ENCODE measurements around the gene DMXL1. TPM values are rescaled to one million over a fixed set of nuclear protein-coding genes. Genes with fewer than 3 reads are reported as not detected.
"Not testable (repeated sequence)": the region's sequence is repeated elsewhere in the genome, so short reads cannot be mapped to it uniquely, and the experiment has no call there.

The DMXL1 gene
- polyA plus RNA-seq, 2 donors = 9.3 to 14.2 TPM

- no peaks in the 10 kb centered on the region for H3K27me3 ChIP-seq (ENCODE audit: control insufficient read depth in 1 of 2, insufficient read depth in 2 of 2, low read length in 2 of 2)
- H3K36me3 ChIP-seq (ENCODE audit: control insufficient read depth in 2 of 2, insufficient read depth in 2 of 2, low read length in 1 of 2) = no peaks in the 10 kb centered on the region
- no peak overlapping the region for H3K27ac ChIP-seq (ENCODE audit: low read depth in 2 of 2, low read length in 1 of 2)
- no peaks in the 10 kb centered on the region for H3K9me3 ChIP-seq (ENCODE audit: control insufficient read depth in 2 of 2, insufficient read depth in 1 of 2, low read depth in 1 of 2, low read length in 1 of 2)
- no peaks in the 10 kb centered on the region for H3K4me1 ChIP-seq (ENCODE audit: control insufficient read depth in 2 of 2, insufficient read depth in 2 of 2, low read length in 1 of 2)
- no peak overlapping the region for H3K4me3 ChIP-seq (ENCODE audit: low read depth in 1 of 2, low read length in 2 of 2)
Measured at GRCh38 chr5:119118000-119118399, 47.1 kb downstream of the DMXL1 start.

DNA sequence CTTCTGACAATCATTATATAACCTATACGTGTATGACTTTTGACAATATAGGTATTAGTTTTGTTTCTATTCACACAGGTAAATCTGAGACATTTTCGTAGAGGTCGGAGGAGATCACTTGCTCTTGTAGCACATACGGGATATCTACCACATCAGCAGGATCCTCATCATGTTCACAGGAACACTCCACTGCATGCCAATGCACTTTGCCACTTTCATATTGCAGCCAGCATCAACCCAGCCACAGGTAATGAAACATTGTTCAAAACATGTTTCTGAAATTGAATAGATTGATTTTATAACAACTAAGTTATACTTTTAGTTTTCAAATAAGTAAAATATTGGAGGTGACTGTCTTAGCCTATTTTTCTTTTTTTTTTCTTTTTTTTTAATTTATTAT, 50.0 kb downstream of the DMXL1 start:
- Histone ChIP-seq H3K27ac (ENCODE audit: low read depth in 2 of 2, low read length in 1 of 2) (no peak overlapping the region), H3K9me3 (ENCODE audit: control insufficient read depth in 2 of 2, insufficient read depth in 1 of 2, low read depth in 1 of 2, low read length in 1 of 2) (no peaks in the 10 kb centered on the region), H3K27me3 (ENCODE audit: control insufficient read depth in 1 of 2, insufficient read depth in 2 of 2, low read length in 2 of 2) (no peaks in the 10 kb centered on the region), H3K36me3 (ENCODE audit: control insufficient read depth in 2 of 2, insufficient read depth in 2 of 2, low read length in 1 of 2) (no peaks in the 10 kb centered on the region), H3K4me1 (ENCODE audit: control insufficient read depth in 2 of 2, insufficient read depth in 2 of 2, low read length in 1 of 2) (no peaks in the 10 kb centered on the region), H3K4me3 (ENCODE audit: low read depth in 1 of 2, low read length in 2 of 2) (no peak overlapping the region)
- 97% methylated on average over 4 of the region's 4 CpGs for WGBS, 2 donors

- WGBS, 2 donors = 97 to 98% methylated on average over 21 to 27 of the region's 27 CpGs
- not testable (repeated sequence) for H3K4me1 ChIP-seq (ENCODE audit: control insufficient read depth in 2 of 2, insufficient read depth in 2 of 2, low read length in 1 of 2); H3K9me3 ChIP-seq (ENCODE audit: control insufficient read depth in 2 of 2, insufficient read depth in 1 of 2, low read depth in 1 of 2, low read length in 1 of 2); H3K4me3 ChIP-seq (ENCODE audit: low read depth in 1 of 2, low read length in 2 of 2); H3K27ac ChIP-seq (ENCODE audit: low read depth in 2 of 2, low read length in 1 of 2); H3K27me3 ChIP-seq (ENCODE audit: control insufficient read depth in 1 of 2, insufficient read depth in 2 of 2, low read length in 2 of 2); H3K36me3 ChIP-seq (ENCODE audit: control insufficient read depth in 2 of 2, insufficient read depth in 2 of 2, low read length in 1 of 2)
Measured at GRCh38 chr5:119122474-119122873, 51.6 kb downstream of the DMXL1 start.

DNA sequence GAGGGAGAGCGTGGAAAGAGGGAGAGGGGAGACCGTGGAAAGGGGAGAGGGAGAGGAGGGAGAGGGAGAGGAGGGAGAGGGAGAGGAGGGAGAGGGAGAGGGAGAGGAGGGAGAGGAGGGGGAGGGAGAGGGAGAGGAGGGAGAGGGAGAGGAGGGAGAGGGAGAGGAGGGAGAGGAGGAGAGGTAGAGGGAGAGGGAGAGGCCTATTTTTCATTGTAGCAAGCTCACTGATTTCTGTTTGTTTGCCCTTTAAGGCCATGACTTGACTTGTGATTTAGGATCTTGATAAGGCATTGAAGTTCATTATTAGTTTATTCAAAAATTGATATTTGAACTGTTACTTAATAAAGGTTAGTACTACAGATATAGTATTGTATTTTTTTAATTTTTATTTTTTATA, 52.4 kb downstream of the DMXL1 start:
- 92 to 100% methylated on average over 1 to 2 of the region's 2 CpGs for WGBS, 2 donors
- no peaks in the 10 kb centered on the region for H3K9me3 ChIP-seq (ENCODE audit: control insufficient read depth in 2 of 2, insufficient read depth in 1 of 2, low read depth in 1 of 2, low read length in 1 of 2)
- H3K27ac ChIP-seq (ENCODE audit: low read depth in 2 of 2, low read length in 1 of 2) = no peak overlapping the region
- H3K36me3 ChIP-seq (ENCODE audit: control insufficient read depth in 2 of 2, insufficient read depth in 2 of 2, low read length in 1 of 2) = no peaks in the 10 kb centered on the region
- no peak overlapping the region for H3K4me3 ChIP-seq (ENCODE audit: low read depth in 1 of 2, low read length in 2 of 2)
- no peaks in the 10 kb centered on the region for H3K4me1 ChIP-seq (ENCODE audit: control insufficient read depth in 2 of 2, insufficient read depth in 2 of 2, low read length in 1 of 2)
- no peaks in the 10 kb centered on the region for H3K27me3 ChIP-seq (ENCODE audit: control insufficient read depth in 1 of 2, insufficient read depth in 2 of 2, low read length in 2 of 2)

DNA sequence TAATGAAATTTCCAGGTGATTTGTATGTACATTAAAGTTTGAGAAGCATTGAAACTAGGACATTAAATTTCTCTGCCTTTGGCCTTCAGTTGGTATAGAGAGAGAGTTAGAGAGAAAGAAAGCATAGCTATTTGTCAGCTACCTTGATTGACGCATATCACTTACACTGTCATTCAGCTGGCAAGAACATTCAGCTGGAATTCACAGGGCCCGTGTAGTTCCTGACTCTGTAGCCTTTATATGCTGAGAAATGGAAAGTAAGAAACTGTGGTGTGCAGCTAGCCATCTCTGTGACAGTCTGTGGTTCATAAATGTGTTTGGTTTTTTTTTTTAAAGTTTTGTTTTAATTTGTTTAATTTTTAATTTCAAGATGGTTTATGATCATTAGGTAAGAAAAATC, 58.9 kb downstream of the DMXL1 start:
- H3K27ac ChIP-seq (ENCODE audit: low read depth in 2 of 2, low read length in 1 of 2) = no peak overlapping the region
- H3K9me3 ChIP-seq (ENCODE audit: control insufficient read depth in 2 of 2, insufficient read depth in 1 of 2, low read depth in 1 of 2, low read length in 1 of 2) = no peaks in the 10 kb centered on the region
- H3K4me1 ChIP-seq (ENCODE audit: control insufficient read depth in 2 of 2, insufficient read depth in 2 of 2, low read length in 1 of 2) = no peaks in the 10 kb centered on the region
- H3K36me3 ChIP-seq (ENCODE audit: control insufficient read depth in 2 of 2, insufficient read depth in 2 of 2, low read length in 1 of 2) = peaks cover 0 to 3% of the 10 kb centered on the region in 2 donors
- H3K27me3 ChIP-seq (ENCODE audit: control insufficient read depth in 1 of 2, insufficient read depth in 2 of 2, low read length in 2 of 2) = no peaks in the 10 kb centered on the region
- H3K4me3 ChIP-seq (ENCODE audit: low read depth in 1 of 2, low read length in 2 of 2) = no peak overlapping the region
- WGBS, 2 donors = 69 to 72% methylated on average over 2 of the region's 2 CpGs

- H3K9me3 ChIP-seq (ENCODE audit: control insufficient read depth in 2 of 2, insufficient read depth in 1 of 2, low read depth in 1 of 2, low read length in 1 of 2) = peaks cover under 1 to 3% of the 10 kb centered on the region in 2 donors
- 95 to 96% methylated on average over 2 of the region's 2 CpGs for WGBS, 2 donors
Measured at GRCh38 chr5:119131530-119132304, 60.8 kb downstream of the DMXL1 start.

GRCh38 chr5:119135743-119136142, 64.9 kb downstream of the DMXL1 start:
- not testable (repeated sequence) for H3K27me3 ChIP-seq (ENCODE audit: control insufficient read depth in 1 of 2, insufficient read depth in 2 of 2, low read length in 2 of 2); H3K36me3 ChIP-seq (ENCODE audit: control insufficient read depth in 2 of 2, insufficient read depth in 2 of 2, low read length in 1 of 2)
- 96 to 97% methylated on average over 4 of the region's 4 CpGs for WGBS, 2 donors

More at GRCh38 chr5:119131530-119132304, 60.8 kb downstream of the DMXL1 start:
- no peak overlapping the region for H3K27ac ChIP-seq (ENCODE audit: low read depth in 2 of 2, low read length in 1 of 2)
- no peaks in the 10 kb centered on the region for H3K27me3 ChIP-seq (ENCODE audit: control insufficient read depth in 1 of 2, insufficient read depth in 2 of 2, low read length in 2 of 2)
- peaks cover 3 to 5% of the 10 kb centered on the region in 2 donors for H3K36me3 ChIP-seq (ENCODE audit: control insufficient read depth in 2 of 2, insufficient read depth in 2 of 2, low read length in 1 of 2)
- no peak overlapping the region for H3K4me3 ChIP-seq (ENCODE audit: low read depth in 1 of 2, low read length in 2 of 2)
- no peaks in the 10 kb centered on the region for H3K4me1 ChIP-seq (ENCODE audit: control insufficient read depth in 2 of 2, insufficient read depth in 2 of 2, low read length in 1 of 2)

DNA sequence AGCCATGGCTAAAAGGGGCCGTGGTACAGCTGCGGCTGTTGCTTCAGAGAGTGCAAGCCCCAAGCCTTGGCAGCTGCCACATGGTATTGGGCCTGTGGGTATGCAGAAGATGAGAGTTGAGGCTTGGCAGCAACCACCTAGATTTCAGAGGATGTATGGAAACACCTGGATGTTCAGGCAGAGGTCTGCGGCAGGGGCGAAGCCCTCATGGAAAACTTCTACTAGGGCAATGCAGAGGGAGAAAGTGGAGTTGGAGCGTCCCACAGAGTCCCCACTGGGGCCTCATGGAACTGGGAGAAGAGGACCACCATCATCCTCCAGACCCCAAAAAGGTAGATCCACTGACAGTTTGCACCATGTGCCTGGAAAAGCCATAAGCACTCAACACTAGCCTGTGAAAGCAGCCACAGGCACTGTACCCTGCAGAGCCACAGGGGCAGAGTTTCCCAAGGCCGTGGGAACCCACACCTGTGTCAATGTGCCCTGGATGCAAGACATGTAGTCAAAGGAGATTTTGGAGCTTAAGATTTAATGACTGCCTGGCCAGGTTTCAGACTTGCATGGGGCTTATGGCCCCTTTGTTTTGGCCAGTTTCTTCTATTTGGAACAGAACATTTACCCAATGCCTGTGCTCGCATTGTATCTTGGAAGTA, 65.9 kb downstream of the DMXL1 start:
- Histone ChIP-seq H3K9me3 (ENCODE audit: control insufficient read depth in 2 of 2, insufficient read depth in 1 of 2, low read depth in 1 of 2, low read length in 1 of 2) (peaks cover 4 to 5% of the 10 kb centered on the region in 2 donors), H3K27ac (ENCODE audit: low read depth in 2 of 2, low read length in 1 of 2) (no peak overlapping the region), H3K27me3 (ENCODE audit: control insufficient read depth in 1 of 2, insufficient read depth in 2 of 2, low read length in 2 of 2) (no peaks in the 10 kb centered on the region), H3K36me3 (ENCODE audit: control insufficient read depth in 2 of 2, insufficient read depth in 2 of 2, low read length in 1 of 2) (peaks cover 6 to 7% of the 10 kb centered on the region in 2 donors), H3K4me1 (ENCODE audit: control insufficient read depth in 2 of 2, insufficient read depth in 2 of 2, low read length in 1 of 2) (no peaks in the 10 kb centered on the region), H3K4me3 (ENCODE audit: low read depth in 1 of 2, low read length in 2 of 2) (no peak overlapping the region)
- WGBS, 2 donors = 95 to 98% methylated on average over 7 of the region's 7 CpGs

More at GRCh38 chr5:119135743-119136142, 64.9 kb downstream of the DMXL1 start:
- H3K27ac ChIP-seq (ENCODE audit: low read depth in 2 of 2, low read length in 1 of 2); H3K4me1 ChIP-seq (ENCODE audit: control insufficient read depth in 2 of 2, insufficient read depth in 2 of 2, low read length in 1 of 2); H3K9me3 ChIP-seq (ENCODE audit: control insufficient read depth in 2 of 2, insufficient read depth in 1 of 2, low read depth in 1 of 2, low read length in 1 of 2); H3K4me3 ChIP-seq (ENCODE audit: low read depth in 1 of 2, low read length in 2 of 2): not testable (repeated sequence)

- peaks cover 9 to 10% of the 10 kb centered on the region in 2 donors for H3K36me3 ChIP-seq (ENCODE audit: control insufficient read depth in 2 of 2, insufficient read depth in 2 of 2, low read length in 1 of 2)
Measured at GRCh38 chr5:119153629-119154028, 82.7 kb downstream of the DMXL1 start.

GRCh38 chr5:119158144-119158543, 87.3 kb downstream of the DMXL1 start:
- no peak overlapping the region for H3K27ac ChIP-seq (ENCODE audit: low read depth in 2 of 2, low read length in 1 of 2)
- no peaks in the 10 kb centered on the region for H3K9me3 ChIP-seq (ENCODE audit: control insufficient read depth in 2 of 2, insufficient read depth in 1 of 2, low read depth in 1 of 2, low read length in 1 of 2)
- no peaks in the 10 kb centered on the region for H3K27me3 ChIP-seq (ENCODE audit: control insufficient read depth in 1 of 2, insufficient read depth in 2 of 2, low read length in 2 of 2)
- peaks cover 0 to 5% of the 10 kb centered on the region in 2 donors for H3K4me1 ChIP-seq (ENCODE audit: control insufficient read depth in 2 of 2, insufficient read depth in 2 of 2, low read length in 1 of 2)
- H3K4me3 ChIP-seq (ENCODE audit: low read depth in 1 of 2, low read length in 2 of 2) = no peak overlapping the region
- peaks cover 2 to 3% of the 10 kb centered on the region in 2 donors for H3K36me3 ChIP-seq (ENCODE audit: control insufficient read depth in 2 of 2, insufficient read depth in 2 of 2, low read length in 1 of 2)
- WGBS, 2 donors = 94 to 98% methylated on average over 2 of the region's 2 CpGs

More at GRCh38 chr5:119153629-119154028, 82.7 kb downstream of the DMXL1 start:
- H3K4me1 ChIP-seq (ENCODE audit: control insufficient read depth in 2 of 2, insufficient read depth in 2 of 2, low read length in 1 of 2) = no peaks in the 10 kb centered on the region
- WGBS, 2 donors = 94% methylated on average over 4 of the region's 4 CpGs
- no peak overlapping the region for H3K27ac ChIP-seq (ENCODE audit: low read depth in 2 of 2, low read length in 1 of 2)
- no peak overlapping the region for H3K4me3 ChIP-seq (ENCODE audit: low read depth in 1 of 2, low read length in 2 of 2)
- no peaks in the 10 kb centered on the region for H3K27me3 ChIP-seq (ENCODE audit: control insufficient read depth in 1 of 2, insufficient read depth in 2 of 2, low read length in 2 of 2)
- no peaks in the 10 kb centered on the region for H3K9me3 ChIP-seq (ENCODE audit: control insufficient read depth in 2 of 2, insufficient read depth in 1 of 2, low read depth in 1 of 2, low read length in 1 of 2)

Measured in esophagus (tissue), 2 donors.